Peyer's patch (tissue), 4 donors: ENCODE measurements around the gene CPXM2.

ENCODE experiments used
- POLR2A ChIP-seq, 2 donors: fragments of 450-650 bp; IDR thresholded peaks; one replicate each; pipeline ENCODE4 v1.5.1; 2017; ENCODE audit warnings: antibody characterized with exemption in 2 of 2, mild to moderate bottlenecking in 2 of 2, moderate library complexity in 2 of 2
- TF ChIP-seq, protein P1 (sequence below), 6 experiments: fragments of 450-650 bp in 4 of 6; fragments of 200-600 bp in 2 of 6; sonication (generic) in 1 of 6; IDR thresholded peaks; one replicate each; pipeline ENCODE4 v1.5.1; 2017 to 2019; ENCODE audit warnings: antibody characterized with exemption in 6 of 6, mild to moderate bottlenecking in 3 of 6, moderate library complexity in 1 of 6

DNA sequence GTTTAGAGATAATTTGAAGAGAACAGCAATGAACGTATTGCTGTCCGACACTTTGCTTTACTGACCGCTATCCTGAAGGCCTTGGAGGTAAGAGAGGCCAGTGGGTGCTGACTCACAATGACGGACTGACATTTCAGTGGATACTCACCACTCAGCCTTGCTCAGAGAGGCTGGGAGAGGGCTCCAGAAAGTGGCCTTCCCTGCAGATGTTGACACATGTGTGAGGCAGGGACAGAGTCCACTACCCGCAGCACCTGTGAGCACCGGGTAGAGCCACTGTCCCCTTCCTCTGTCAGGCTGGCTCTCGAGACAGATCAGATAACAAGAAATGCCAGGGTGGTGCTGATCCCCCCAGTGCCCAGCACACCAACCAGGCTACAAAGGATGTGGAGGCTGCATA is 150.5 kb downstream of the CPXM2 start:
- TF ChIP-seq, protein P1, sequence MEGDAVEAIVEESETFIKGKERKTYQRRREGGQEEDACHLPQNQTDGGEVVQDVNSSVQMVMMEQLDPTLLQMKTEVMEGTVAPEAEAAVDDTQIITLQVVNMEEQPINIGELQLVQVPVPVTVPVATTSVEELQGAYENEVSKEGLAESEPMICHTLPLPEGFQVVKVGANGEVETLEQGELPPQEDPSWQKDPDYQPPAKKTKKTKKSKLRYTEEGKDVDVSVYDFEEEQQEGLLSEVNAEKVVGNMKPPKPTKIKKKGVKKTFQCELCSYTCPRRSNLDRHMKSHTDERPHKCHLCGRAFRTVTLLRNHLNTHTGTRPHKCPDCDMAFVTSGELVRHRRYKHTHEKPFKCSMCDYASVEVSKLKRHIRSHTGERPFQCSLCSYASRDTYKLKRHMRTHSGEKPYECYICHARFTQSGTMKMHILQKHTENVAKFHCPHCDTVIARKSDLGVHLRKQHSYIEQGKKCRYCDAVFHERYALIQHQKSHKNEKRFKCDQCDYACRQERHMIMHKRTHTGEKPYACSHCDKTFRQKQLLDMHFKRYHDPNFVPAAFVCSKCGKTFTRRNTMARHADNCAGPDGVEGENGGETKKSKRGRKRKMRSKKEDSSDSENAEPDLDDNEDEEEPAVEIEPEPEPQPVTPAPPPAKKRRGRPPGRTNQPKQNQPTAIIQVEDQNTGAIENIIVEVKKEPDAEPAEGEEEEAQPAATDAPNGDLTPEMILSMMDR (IDR thresholded peaks at IDR 0.05): no peak
- TF ChIP-seq POLR2A (IDR thresholded peaks at IDR 0.05): no peak
